Ecto neural progenitor cell (in vitro differentiated cells): ENCODE results near the gene GPX7.

Source experiments
- DNase-seq: peaks from one replicate; pipeline ENCODE4 v3.0.0-alpha.2; 2018; ENCODE audit warnings: low spot score

GPX7 gene

GRCh38 chr1:52588027-52588426 is 14.1 kb upstream of the GPX7 start:
- no peak for DNase-seq

GRCh38 chr1:52588535-52588934 is 13.6 kb upstream of the GPX7 start:
- DNase-seq, result no peak

- peak; percentile 73 for DNase-seq
These were observed 11.9 kb upstream of the GPX7 start for GRCh38 chr1:52590266-52590665.

GRCh38 chr1:52592637-52593323 is 9.4 kb upstream of the GPX7 start:
- DNase-seq, result no peak

- no peak for DNase-seq
These were observed 8.7 kb upstream of the GPX7 start for GRCh38 chr1:52593495-52593894.

GRCh38 chr1:52595061-52595460 is 7.1 kb upstream of the GPX7 start:
- DNase-seq, result no peak

- no peak for DNase-seq
These were observed 4.3 kb upstream of the GPX7 start for GRCh38 chr1:52597912-52598311.

GRCh38 chr1:52598729-52599128 is 3.4 kb upstream of the GPX7 start:
- no peak for DNase-seq

- DNase-seq, result no peak
These were observed 2.9 kb upstream of the GPX7 start for GRCh38 chr1:52599236-52599635.

- DNase-seq, result no peak
These were observed 1.5 kb upstream of the GPX7 start for GRCh38 chr1:52600533-52601179.

GRCh38 chr1:52601519-52601918 is 652 bp upstream of the GPX7 start:
- DNase-seq, result no peak

- DNase-seq, result no peak
These were observed 857 bp downstream of the GPX7 start for GRCh38 chr1:52602856-52603600.

GRCh38 chr1:52603630-52604029 is 1.5 kb downstream of the GPX7 start:
- no peak for DNase-seq

GRCh38 chr1:52604063-52604770 is 2.0 kb downstream of the GPX7 start:
- no peak for DNase-seq

- DNase-seq, result no peak
These were observed 11.6 kb downstream of the GPX7 start for GRCh38 chr1:52613636-52614373.

- no peak for DNase-seq
These were observed 12.5 kb downstream of the GPX7 start for GRCh38 chr1:52614671-52615070.

GRCh38 chr1:52615489-52616042 is 13.4 kb downstream of the GPX7 start:
- DNase-seq, result no peak

GRCh38 chr1:52621950-52622349 is 19.8 kb downstream of the GPX7 start:
- DNase-seq, result no peak

- no peak for DNase-seq
These were observed 21.6 kb downstream of the GPX7 start for GRCh38 chr1:52623812-52624211.

- no peak for DNase-seq
These were observed 24.9 kb downstream of the GPX7 start for GRCh38 chr1:52627028-52627427.

- no peak for DNase-seq
These were observed 26.6 kb downstream of the GPX7 start for GRCh38 chr1:52628614-52629324.
